H1 (cell line): ENCODE results near the gene ATE1. TPM values are rescaled to one million over a fixed set of nuclear protein-coding genes. Genes with fewer than 3 reads are reported as not detected.

Source experiments
- CTCF ChIA-PET: fragments of 300-600 bp; sonication (Branson Sonifier 250); formaldehyde crosslinking; loops from one replicate; lab custom pipeline; 2021; ENCODE audit not compliant: partially characterized antibody; lab: Charles Lee
- POLR2A ChIA-PET: fragments of 300-600 bp; sonication (Branson Sonifier 250); formaldehyde crosslinking; loops from one replicate; lab custom pipeline; 2021; ENCODE audit warnings: inconsistent platforms; ENCODE audit not compliant: partially characterized antibody; lab: Charles Lee
- DNase-seq, 2 experiments: peaks; one replicate each; pipeline versions ENCODE4 v3.0.0 to v3.0.0-alpha.2; 2010 to 2022; ENCODE audit warnings: low spot score in 2 of 2, low read depth in 1 of 2, mixed read lengths in 1 of 2
- FAIRE-seq: peaks from 2 replicates; lab custom pipeline; 2011; peaks lifted over from hg19 to GRCh38; lab: Jason Lieb, UNC
- H2AFZ ChIP-seq: 2 replicates; pipeline ENCODE4 v1.8.1; 2012; ENCODE audit warnings: low read length, inconsistent platforms
- H2AK5ac ChIP-seq: 2 replicates; pipeline ENCODE4 v1.6.1; 2013; ENCODE audit warnings: low read depth, low read length
- H2BK120ac ChIP-seq: replicated peaks from 2 replicates; pipeline ENCODE3; 2013; ENCODE audit warnings: low read depth, low read length, inconsistent platforms
- H2BK12ac ChIP-seq: 2 replicates; pipeline ENCODE4 v1.6.1; 2013; ENCODE audit warnings: low read depth, low read length
- H2BK15ac ChIP-seq: 2 replicates; pipeline ENCODE4 v1.6.1; 2013; ENCODE audit warnings: low read length
- H2BK20ac ChIP-seq: 2 replicates; pipeline ENCODE4 v1.6.1; 2013; ENCODE audit warnings: low read length
- H2BK5ac ChIP-seq: 2 replicates; pipeline ENCODE4 v1.6.1; 2013; ENCODE audit warnings: low read depth, low read length
- H3K14ac ChIP-seq: 2 replicates; pipeline ENCODE4 v1.6.1; 2013; ENCODE audit warnings: inconsistent platforms; ENCODE audit not compliant: insufficient read length
- H3K18ac ChIP-seq: 2 replicates; pipeline ENCODE4 v1.6.1; 2013; ENCODE audit warnings: low read length; ENCODE audit errors: extremely low read depth
- H3K23ac ChIP-seq: 2 replicates; pipeline ENCODE4 v1.6.1; 2013; ENCODE audit warnings: inconsistent platforms; ENCODE audit not compliant: insufficient read length
- H3K23me2 ChIP-seq: 2 replicates; pipeline ENCODE4 v1.6.1; 2013; ENCODE audit warnings: low read depth, low read length
- H3K27ac ChIP-seq: 2 replicates; pipeline ENCODE4 v1.6.1; 2011; ENCODE audit warnings: low read depth, low read length, inconsistent platforms
- H3K27me3 ChIP-seq, 4 experiments: replicated peaks in 1 of 4; 1 replicate in 1 of 4; 2 replicates in 3 of 4; pipeline versions ENCODE4 v1.6.1 to v1.8.1; 2011 to 2013; ENCODE audit warnings: low read length in 3 of 4, mild to moderate bottlenecking in 3 of 4, inconsistent platforms in 2 of 4, mixed read lengths in 2 of 4, moderate library complexity in 1 of 4; ENCODE audit not compliant: control insufficient read depth in 3 of 4, insufficient read depth in 3 of 4; ENCODE audit errors: extremely low read depth in 1 of 4
- H3K36me3 ChIP-seq, 4 experiments: 2 replicates each; pipeline versions ENCODE4 v1.6.1 to v1.8.1; 2011 to 2013; ENCODE audit warnings: mild to moderate bottlenecking in 4 of 4, low read length in 3 of 4, moderate library complexity in 2 of 4, control low read depth in 1 of 4, inconsistent platforms in 1 of 4; ENCODE audit not compliant: insufficient read depth in 4 of 4, control insufficient read depth in 2 of 4
- H3K4ac ChIP-seq: replicated peaks from 2 replicates; pipeline ENCODE3; 2013; ENCODE audit warnings: low read length, low read depth, mixed read lengths, inconsistent platforms; ENCODE audit not compliant: insufficient read length
- H3K4me1 ChIP-seq, 4 experiments: replicated peaks in 1 of 4; 1 replicate in 1 of 4; 2 replicates in 3 of 4; pipeline versions ENCODE4 v1.6.1 to v1.8.1; 2011 to 2013; ENCODE audit warnings: low read length in 3 of 4, inconsistent platforms in 2 of 4, mixed read lengths in 1 of 4; ENCODE audit not compliant: insufficient read depth in 4 of 4, control insufficient read depth in 3 of 4
- H3K4me2 ChIP-seq, 2 experiments: 2 replicates each; pipeline versions ENCODE4 v1.6.1 to v1.8.1; 2011 to 2013; ENCODE audit warnings: low read depth in 2 of 2, low read length in 2 of 2, control low read depth in 1 of 2, inconsistent platforms in 1 of 2, mild to moderate bottlenecking in 1 of 2; ENCODE audit not compliant: insufficient read depth in 1 of 2
- H3K4me3 ChIP-seq, 4 experiments: fragments of 200-600, 300-600 bp in 1 of 4; sonication (generic), shearing (Covaris generic), sonication (Bioruptor Twin) in 1 of 4; 2 replicates each; pipeline versions ENCODE4 v1.5.1 to v1.8.1; 2011 to 2016; ENCODE audit warnings: low read length in 4 of 4, low read depth in 3 of 4, control low read depth in 2 of 4, inconsistent platforms in 2 of 4, mild to moderate bottlenecking in 2 of 4, mixed read lengths in 1 of 4, moderate library complexity in 1 of 4; ENCODE audit not compliant: insufficient read depth in 2 of 4; ENCODE audit errors: extremely low read depth in 1 of 4
- H3K56ac ChIP-seq: replicated peaks from 2 replicates; pipeline ENCODE3; 2013; ENCODE audit warnings: low read depth, mild to moderate bottlenecking, mixed read lengths, low read length, inconsistent platforms; ENCODE audit not compliant: insufficient read length
- H3K79me1 ChIP-seq: 2 replicates; pipeline ENCODE4 v1.6.1; 2013; ENCODE audit warnings: low read depth, low read length, control low read depth
- H3K79me2 ChIP-seq, 2 experiments: 2 replicates each; pipeline versions ENCODE4 v1.6.1 to v1.8.1; 2012 to 2013; ENCODE audit warnings: low read length in 2 of 2, mild to moderate bottlenecking in 2 of 2, inconsistent platforms in 1 of 2; ENCODE audit not compliant: insufficient read depth in 2 of 2, control insufficient read depth in 1 of 2
- H3K9ac ChIP-seq, 4 experiments: replicated peaks in 1 of 4; 1 replicate in 1 of 4; 2 replicates in 3 of 4; pipeline versions ENCODE4 v1.6.1 to v1.8.1; 2011 to 2013; ENCODE audit warnings: low read depth in 3 of 4, low read length in 3 of 4, control low read depth in 2 of 4, mild to moderate bottlenecking in 2 of 4, moderate library complexity in 2 of 4, inconsistent platforms in 1 of 4; ENCODE audit errors: extremely low read depth in 1 of 4
- H3K9me3 ChIP-seq, 2 experiments: 2 replicates each; pipeline versions ENCODE4 v1.6.1 to v1.8.1; 2012 to 2013; ENCODE audit warnings: mild to moderate bottlenecking in 2 of 2, moderate library complexity in 2 of 2, control low read depth in 1 of 2, inconsistent platforms in 1 of 2, low read depth in 1 of 2, low read length in 1 of 2, mixed read lengths in 1 of 2; ENCODE audit not compliant: insufficient read depth in 2 of 2
- H4K20me1 ChIP-seq, 2 experiments: replicated peaks in 1 of 2; 2 replicates each; pipeline versions ENCODE3 to v1.8.1; 2011 to 2013; ENCODE audit warnings: inconsistent platforms in 2 of 2, low read length in 2 of 2, mild to moderate bottlenecking in 1 of 2; ENCODE audit not compliant: insufficient read depth in 2 of 2, control insufficient read depth in 1 of 2
- H4K5ac ChIP-seq: 2 replicates; pipeline ENCODE4 v1.6.1; 2013; ENCODE audit warnings: low read length, low read depth, mixed read lengths, inconsistent platforms; ENCODE audit not compliant: insufficient read length
- H4K8ac ChIP-seq: 2 replicates; pipeline ENCODE4 v1.8.0; 2013; ENCODE audit warnings: mild to moderate bottlenecking, moderate library complexity, low read length, inconsistent platforms; ENCODE audit not compliant: insufficient read depth; ENCODE audit errors: extremely low read depth
- H4K91ac ChIP-seq: replicated peaks from 2 replicates; pipeline ENCODE3; 2013; ENCODE audit warnings: low read length, mixed read lengths, inconsistent platforms; ENCODE audit not compliant: insufficient read length
- CEBPB ChIP-seq: IDR thresholded peaks from 2 replicates; pipeline ENCODE4 v1.6.1; 2012; ENCODE audit warnings: low read depth, low read length
- TEAD4 ChIP-seq: IDR thresholded peaks from 2 replicates; pipeline ENCODE4 v1.6.1; 2012; ENCODE audit warnings: low read depth, low read length, inconsistent platforms, mixed read lengths
- YY1 ChIP-seq: IDR thresholded peaks from 2 replicates; pipeline ENCODE4 v1.6.1; 2011; ENCODE audit warnings: low read depth, mild to moderate bottlenecking, low read length
- WGBS, 2 experiments: shearing (Covaris generic) in 1 of 2; methylation state at CpG; one replicate each; pipeline versions ENCODE4 v1.1.6 to v1.1.7; 2013 to 2015; ENCODE audit warnings: low lambda C conversion rate in 2 of 2, mixed read lengths in 2 of 2, inconsistent platforms in 1 of 2, low coverage in 1 of 2, missing lambda C conversion rate in 1 of 2; ENCODE audit not compliant: insufficient replicate concordance in 2 of 2, insufficient coverage in 1 of 2, insufficient read length in 1 of 2; ENCODE audit errors: extremely low coverage in 1 of 2, missing lambda C conversion rate in 1 of 2; 5-methylcytosine and 5-hydroxymethylcytosine counted together
- polyA plus RNA-seq, 7 experiments: library from polyadenylated mRNA; depleted of rRNA in 3 of 7; stranded (reverse) in 5 of 7; unstranded in 2 of 7; fragments of >200 nt in 5 of 7; fragments of 200-250 nt in 2 of 7; gene quantifications; 1 replicate in 5 of 7; 2 replicates in 1 of 7; 4 replicates in 1 of 7; pipeline versions ENCODE4 v1.2.1 to v1.2.3, GENCODE V29; 2011 to 2013; ENCODE audit warnings: missing spikeins in 2 of 7, mixed read lengths in 2 of 7
- total RNA-seq: library from RNA; stranded (reverse); fragmentation: NEBNext Ultra II Directional; extraction: Animal tissue kit (Norgen Biotek cat#: 25700); gene quantifications from 2 replicates; pipeline ENCODE4 v1.2.1, GENCODE V29; 2021

ATE1 gene
- total and polyA plus RNA-seq, 2 of the 8 experiments (the other 6 are each of a cell fraction or from before 2014, with no cell fraction given), result 8.8 to 26.9 TPM

GRCh38 chr10:121698336-121698735 lies 229.5 kb downstream of the ATE1 start:
- WGBS, 2 experiments, result 91% methylated on average over 7 of the region's 7 CpGs; no CpG with 5 or more reads in 1 of the 2 experiments
- H2AFZ ChIP-seq, result no peak overlapping the region
- TF ChIP-seq CEBPB, result no peak
- TF ChIP-seq TEAD4, result no peak
- no peak for TF ChIP-seq YY1

More at GRCh38 chr10:121698336-121698735, 229.5 kb downstream of the ATE1 start:
- FAIRE-seq (no peak), DNase-seq (no peak)
- CTCF ChIA-PET, result interaction anchor here (0.6 to 5.1 kb wide), 11 partner anchors 10 to 519 kb away, joined by 3 to 53 read pairs (median 4); no protein-coding TSS in a partner anchor
- no peak overlapping the region for H3K9ac ChIP-seq
- H3K18ac ChIP-seq, result no peak overlapping the region
- H3K4ac ChIP-seq, result no peak overlapping the region
- H4K91ac ChIP-seq, result no peak overlapping the region
- POLR2A ChIA-PET, result interaction anchor here (0.8 to 1.7 kb wide), 2 partner anchors 102 to 230 kb away, joined by 3 to 4 read pairs; partner anchors contain the start of gene ATE1
- no peak overlapping the region for H2BK5ac ChIP-seq
- H4K20me1 ChIP-seq, result no peaks in the 10 kb centered on the region
- H3K79me2 ChIP-seq, result no peaks in the 10 kb centered on the region
- no peak overlapping the region for H4K5ac ChIP-seq
- H3K9me3 ChIP-seq, result no peaks in the 10 kb centered on the region
- H3K4me2 ChIP-seq, result no peak overlapping the region
- no peaks in the 10 kb centered on the region for H3K23me2 ChIP-seq
- H3K56ac ChIP-seq, result no peak overlapping the region
- no peaks in the 10 kb centered on the region for H3K36me3 ChIP-seq
- H2BK15ac ChIP-seq, result no peak overlapping the region
- no peak overlapping the region for H4K8ac ChIP-seq
- no peak overlapping the region for H3K4me3 ChIP-seq
- no peak overlapping the region for H2BK120ac ChIP-seq
- H3K4me1 ChIP-seq, result peaks cover 0 to 8% (median 0%) of the 10 kb centered on the region in 4 experiments; a peak in 1 of 7 replicates
- no peaks in the 10 kb centered on the region for H3K79me1 ChIP-seq
- no peak overlapping the region for H3K14ac ChIP-seq
- no peak overlapping the region for H2BK12ac ChIP-seq
- H2AK5ac ChIP-seq, result no peak overlapping the region
- H3K27ac ChIP-seq, result no peak overlapping the region
- 0 out of 2 replicates have a peak overlapping the region, but pooled peaks have one; percentile 41 for H2BK20ac ChIP-seq
- no peaks in the 10 kb centered on the region for H3K27me3 ChIP-seq
- no peak overlapping the region for H3K23ac ChIP-seq
